Astrocyte (in vitro differentiated cells and primary cell): ENCODE measurements around the gene DIP2C.

Source experiments
- CTCF ChIP-seq: IDR thresholded peaks from 2 replicates; pipeline ENCODE4 v1.5.1; 2011; ENCODE audit warnings: low read depth, mild to moderate bottlenecking, inconsistent platforms, low read length, moderate library complexity; ENCODE audit not compliant: insufficient read depth
- EZH2 ChIP-seq: IDR thresholded peaks from 2 replicates; pipeline ENCODE4 v1.6.1; 2012; ENCODE audit warnings: mild to moderate bottlenecking, low read length, inconsistent platforms; ENCODE audit not compliant: insufficient read depth

- no peak for TF ChIP-seq CTCF
- no peak for TF ChIP-seq EZH2
Measured at GRCh38 chr10:406976-407375, 282.5 kb downstream of the DIP2C start.
